SU-DHL-6 (cell line): ENCODE data around the gene SNX30.

ENCODE experiments used
- CTCF ChIP-seq: fragments of 200-600 bp; sonication (generic); IDR thresholded peaks from one replicate; pipeline ENCODE4 v1.5.1; 2017; ENCODE audit warnings: antibody characterized with exemption, mild to moderate bottlenecking, low read length, moderate library complexity; ENCODE audit not compliant: insufficient read depth, poor library complexity, severe bottlenecking
- EZH2phosphoT487 ChIP-seq: fragments of 200-600 bp; sonication (generic), shearing (Covaris generic); conservative IDR thresholded peaks from 2 replicates; pipeline ENCODE4 v1.6.1; 2018; ENCODE audit warnings: mild to moderate bottlenecking, antibody characterized with exemption, low read length, moderate library complexity, mixed read lengths

- no peak for TF ChIP-seq CTCF
- no peak for TF ChIP-seq EZH2phosphoT487
These were observed 123.3 kb downstream of the SNX30 start for GRCh38 chr9:112873773-112874405.
